HG03066 (cell line): ENCODE results near the gene SLC38A3.

Experiments
- ATAC-seq: cut with Tn5 transposase; IDR thresholded peaks from one replicate; pipeline ENCODE4 v1.9.1; 2021; ENCODE audit warnings: low read depth; ENCODE audit not compliant: unreplicated experiment

SLC38A3 gene

DNA sequence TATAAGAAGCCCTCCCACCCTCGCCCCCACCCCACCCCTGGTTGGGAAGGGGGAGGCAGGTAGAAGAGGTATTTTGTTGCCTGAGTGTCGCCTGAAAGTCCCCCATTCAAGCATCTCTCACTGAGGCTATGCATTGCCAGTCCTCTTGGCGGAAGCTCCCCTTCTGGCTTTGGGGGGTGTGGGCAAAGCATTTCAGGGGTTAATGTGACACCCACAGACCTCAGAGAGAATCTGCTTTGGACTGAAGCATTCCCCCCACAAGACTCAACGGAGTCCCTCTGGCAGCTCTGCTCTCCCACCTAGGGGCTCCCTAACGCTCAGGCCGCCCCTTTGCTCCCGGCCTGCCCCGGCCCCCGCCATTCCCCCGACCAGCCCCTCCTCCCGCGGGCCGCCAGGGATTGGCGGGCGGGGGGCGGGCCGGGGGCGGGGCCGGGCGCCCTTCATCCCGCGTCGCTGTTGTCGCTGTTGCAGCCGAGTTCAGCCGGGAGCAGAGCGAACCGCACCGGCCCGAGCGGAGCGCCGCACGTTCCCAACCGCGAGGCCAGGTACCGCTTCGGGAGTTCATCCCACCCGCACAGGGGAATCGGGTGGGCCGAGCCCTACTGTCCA, at the start of gene SLC38A3:
SLC38A3 (plus strand) TSS at position 468 of the 609 bp plus-strand sequence. CDS start 8,929 bp downstream, outside the sequence.
- ATAC-seq: no peak

GRCh38 chr3:50155491-50155878, 49.6 kb upstream of the SLC38A3 start:
- no peak for ATAC-seq

DNA sequence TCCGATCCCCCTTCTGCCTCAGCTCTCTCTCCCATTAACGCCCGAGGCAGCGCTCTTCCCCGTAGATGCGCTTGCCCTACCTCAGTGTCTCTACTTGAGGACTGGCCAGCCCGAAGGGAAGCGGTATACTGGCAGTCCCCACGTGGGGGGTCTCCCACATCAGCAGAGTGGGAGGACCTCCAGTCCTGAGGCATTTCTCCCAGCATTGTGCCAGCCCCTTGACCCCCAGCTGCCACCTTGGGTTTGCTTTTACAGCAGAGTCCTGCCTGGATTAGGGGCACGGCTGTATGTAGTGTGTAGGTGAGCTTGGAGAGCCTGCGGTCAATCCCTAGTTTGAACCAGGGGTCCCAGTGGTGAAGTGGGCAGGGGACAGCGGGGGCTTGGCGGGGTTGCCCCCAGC, 49.2 kb upstream of the SLC38A3 start:
- no peak for ATAC-seq

DNA sequence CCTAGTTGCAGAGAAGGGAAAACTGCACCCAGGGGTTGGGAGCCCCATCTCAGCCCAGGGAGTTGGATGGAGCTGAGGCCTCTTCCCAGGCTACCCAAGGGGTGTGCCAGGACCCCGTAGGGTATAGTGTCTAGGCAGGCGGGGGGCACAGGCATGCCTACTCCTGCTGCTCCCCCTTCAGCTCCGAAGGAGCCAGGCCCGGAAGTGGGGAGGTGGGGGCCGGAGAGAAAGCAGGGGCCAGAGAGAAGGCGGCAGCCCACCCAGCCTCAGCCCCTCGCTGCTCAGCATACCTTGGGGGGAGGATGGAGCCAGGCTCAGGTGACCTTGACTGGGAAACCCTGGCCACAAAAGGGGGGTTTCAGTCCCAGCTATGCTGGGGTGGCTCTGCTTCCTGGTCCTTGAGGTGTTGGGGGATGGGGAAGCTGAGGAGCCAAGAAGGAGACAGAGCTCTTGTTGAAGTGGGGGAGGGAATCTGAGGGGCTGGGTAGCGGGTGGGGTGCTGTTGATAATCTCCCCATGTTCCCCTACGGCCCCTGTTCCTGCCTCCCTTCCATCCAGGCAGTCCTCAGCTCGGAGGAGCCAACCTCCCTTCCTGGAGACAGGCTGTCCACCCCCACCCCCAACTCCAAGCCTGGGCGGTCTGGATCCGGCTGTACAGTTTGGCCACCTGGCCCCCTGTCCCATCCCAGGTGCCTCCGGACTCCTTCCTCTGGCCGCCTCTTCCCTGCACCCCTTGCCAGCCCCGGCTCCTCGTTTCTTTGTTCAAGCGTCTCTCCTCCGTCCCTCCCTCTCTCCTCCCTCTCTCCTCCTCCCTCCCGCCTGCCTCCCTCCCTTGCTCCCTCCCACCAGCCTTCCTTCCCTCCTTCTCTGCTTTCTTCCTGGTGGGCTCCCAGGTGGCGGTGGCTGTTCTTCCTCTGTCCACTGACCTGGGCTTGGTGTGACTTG, 48.2 kb upstream of the SLC38A3 start:
- no peak for ATAC-seq

DNA sequence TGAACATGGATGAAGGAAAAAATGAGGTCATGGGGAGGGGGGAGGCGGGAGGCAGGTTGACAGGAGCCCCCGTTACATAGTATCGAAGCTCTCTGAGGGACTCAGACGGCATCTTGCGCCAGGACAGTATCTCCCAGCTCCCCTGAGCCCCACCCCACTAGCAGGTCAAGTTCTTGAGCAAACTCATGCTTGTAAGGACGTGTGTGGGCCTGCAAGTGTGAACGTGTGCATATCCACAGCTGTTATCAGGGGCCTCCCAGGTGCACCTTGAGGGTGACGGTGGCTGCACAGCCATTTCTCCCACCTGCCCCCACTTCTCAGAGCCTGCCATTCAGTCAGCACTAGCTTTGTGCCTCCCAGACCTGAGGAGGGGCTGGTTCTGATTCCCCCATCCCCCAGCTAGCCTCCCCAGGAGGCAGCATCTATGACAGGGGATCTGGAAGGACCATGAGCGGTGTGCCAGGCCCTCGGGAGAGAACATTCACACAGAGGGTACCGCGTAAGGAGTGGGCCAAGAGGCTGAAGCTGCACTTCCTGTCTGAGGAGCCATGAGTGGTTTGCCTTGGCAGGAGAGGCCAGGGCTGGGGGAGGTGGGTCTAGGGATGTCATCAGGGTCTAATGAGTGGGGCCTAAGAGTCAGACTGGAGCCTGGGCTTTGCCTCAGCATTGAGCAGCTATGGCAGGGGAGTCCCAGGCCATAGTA, 47.1 kb upstream of the SLC38A3 start:
- no peak for ATAC-seq

- ATAC-seq: no peak
Measured at GRCh38 chr3:50158530-50159146, 46.4 kb upstream of the SLC38A3 start.

GRCh38 chr3:50160561-50160983, 44.5 kb upstream of the SLC38A3 start:
- ATAC-seq: no peak

DNA sequence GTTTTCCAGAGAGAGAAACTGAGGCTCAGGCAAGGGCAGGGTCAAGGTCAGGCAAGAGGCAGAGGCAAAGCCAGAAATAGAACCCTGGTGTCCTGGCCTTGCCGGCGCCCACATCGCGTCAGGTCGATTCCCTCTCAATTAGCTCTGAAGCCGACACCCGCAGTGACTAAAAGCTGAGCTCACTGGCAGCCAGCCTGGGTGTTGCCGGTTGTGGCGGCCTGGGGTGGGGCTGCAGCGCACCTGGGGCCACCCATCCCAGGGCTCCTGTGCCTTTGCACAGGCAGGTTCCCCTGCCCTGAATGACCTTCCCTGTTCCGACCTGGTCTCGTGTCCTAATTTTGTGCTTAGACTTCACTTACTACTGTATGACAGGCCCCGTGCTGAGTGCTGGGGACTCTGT, 43.8 kb upstream of the SLC38A3 start:
- ATAC-seq: no peak

GRCh38 chr3:50162034-50162883, 42.8 kb upstream of the SLC38A3 start:
- no peak for ATAC-seq

GRCh38 chr3:50163572-50164455, 41.3 kb upstream of the SLC38A3 start:
- no peak for ATAC-seq

- no peak for ATAC-seq
Measured at GRCh38 chr3:50164481-50164880, 40.6 kb upstream of the SLC38A3 start.

DNA sequence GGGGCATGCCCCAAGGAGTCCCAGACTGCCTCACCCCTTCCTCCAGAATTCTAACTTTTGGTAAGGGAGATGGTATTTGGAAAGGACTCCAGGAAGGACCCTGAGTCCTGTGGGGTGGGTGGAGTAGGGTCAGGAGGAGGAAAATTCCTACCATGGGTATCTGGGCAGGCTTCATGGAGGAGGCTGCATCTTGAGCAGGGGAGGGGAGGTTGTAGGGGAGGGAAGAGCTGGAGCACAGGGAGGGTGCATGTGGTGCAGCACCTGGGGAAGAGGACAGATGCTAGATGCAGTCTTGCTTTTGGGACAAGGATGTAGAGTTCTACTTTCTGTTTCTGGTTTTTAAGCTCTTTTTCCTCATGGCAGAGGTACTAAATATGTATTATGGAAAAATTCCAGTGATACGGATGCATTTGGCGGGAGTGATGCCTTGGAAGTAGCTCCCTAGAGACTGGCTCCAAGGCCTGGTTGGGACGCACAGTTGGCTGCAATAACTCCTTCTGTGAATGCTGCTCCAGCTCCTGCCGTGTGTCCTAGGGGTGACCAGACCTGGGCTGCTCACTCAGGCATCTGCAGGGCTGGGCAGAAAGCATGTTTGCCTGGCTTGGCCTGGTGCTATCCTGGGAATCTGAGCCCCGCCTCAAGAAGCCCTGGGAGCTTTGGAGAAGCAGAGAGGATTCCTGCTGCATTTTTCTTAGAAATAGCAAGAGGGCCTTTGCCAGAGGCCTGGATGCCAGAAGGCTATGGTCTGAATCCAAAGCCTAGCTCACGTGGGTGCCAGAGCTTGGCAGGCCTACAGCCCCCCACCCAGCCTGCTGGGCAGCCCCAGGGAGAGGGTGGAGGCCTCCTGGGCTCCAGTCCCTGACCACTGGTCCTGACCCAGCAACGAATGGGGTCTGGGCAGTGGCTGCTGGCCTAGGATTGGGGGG, 39.8 kb upstream of the SLC38A3 start:
- no peak for ATAC-seq

- ATAC-seq: no peak
Measured at GRCh38 chr3:50165910-50166538, 39.0 kb upstream of the SLC38A3 start.

GRCh38 chr3:50166620-50167019, 38.5 kb upstream of the SLC38A3 start:
- ATAC-seq: no peak

- ATAC-seq: no peak
Measured at GRCh38 chr3:50167069-50167840, 37.8 kb upstream of the SLC38A3 start.

- no peak for ATAC-seq
Measured at GRCh38 chr3:50167841-50168209, 37.2 kb upstream of the SLC38A3 start.

- ATAC-seq: no peak
Measured at GRCh38 chr3:50168388-50168787, 36.7 kb upstream of the SLC38A3 start.
